Stomach (tissue), 4 donors: Measurements from ENCODE around the gene GABRB1.

Source experiments
- CTCF ChIP-seq, 7 experiments: fragments of 450-650 bp in 4 of 7; fragments of 200-600 bp in 3 of 7; sonication (generic) in 3 of 7; IDR thresholded peaks; one replicate each; pipeline ENCODE4 v1.5.1; 2016 to 2019; ENCODE audit warnings: antibody characterized with exemption in 7 of 7, control low read depth in 2 of 7, mild to moderate bottlenecking in 1 of 7
- EP300 ChIP-seq: sonication (generic); formaldehyde crosslinking; IDR thresholded peaks from one replicate; pipeline ENCODE4 v1.6.1; 2017; ENCODE audit warnings: antibody characterized with exemption
- POLR2A ChIP-seq, 4 donors: fragments of 450-650 bp; IDR thresholded peaks; one replicate each; pipeline ENCODE4 v1.6.1; 2016; ENCODE audit warnings: antibody characterized with exemption in 4 of 4, control low read depth in 2 of 4, mild to moderate bottlenecking in 1 of 4, moderate library complexity in 1 of 4
- POLR2AphosphoS5 ChIP-seq, 3 donors: sonication (generic); formaldehyde crosslinking; IDR thresholded peaks; one replicate each; pipeline ENCODE4 v1.6.1; 2016; ENCODE audit warnings: antibody characterized with exemption in 3 of 3

GRCh38 chr4:47386561-47387235 lies 355.3 kb downstream of the GABRB1 start:
- TF ChIP-seq POLR2AphosphoS5 (IDR thresholded peaks at IDR 0.05) (no peak), CTCF (IDR thresholded peaks at IDR 0.05) (no peak), POLR2A (IDR thresholded peaks at IDR 0.05) (no peak), EP300 (no peak)
